DMS 273 (cell line): ENCODE measurements around the gene ADGRE2.
A peak's percentile ranks its signal among the peaks of the same experiment; 100 is the strongest.

ENCODE experiments used
- DNase-seq: peaks from one replicate; lab custom pipeline; 2025; ENCODE audit not compliant: unreplicated experiment; lab: John Stamatoyannopoulos, UW

ADGRE2 gene

DNA sequence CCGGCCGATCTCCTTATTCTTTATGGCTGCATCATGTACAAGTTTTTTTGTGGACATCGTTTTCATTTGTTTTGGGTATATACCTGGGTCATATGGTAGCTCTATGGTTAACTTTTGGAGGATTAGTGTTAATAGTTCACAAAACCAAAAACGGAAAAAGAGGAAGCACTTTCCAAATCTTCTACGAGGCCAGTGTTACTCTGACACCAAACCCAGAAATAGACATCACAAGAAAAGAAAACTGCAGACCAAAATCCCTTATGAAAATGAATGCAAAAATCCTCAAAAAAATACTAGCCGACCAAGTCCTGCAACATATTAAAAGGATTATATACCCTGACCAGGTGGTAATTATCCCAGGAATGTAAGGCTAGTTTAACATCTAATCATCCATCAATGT, 29.8 kb downstream of the ADGRE2 start:
- DNase-seq: no peak

DNA sequence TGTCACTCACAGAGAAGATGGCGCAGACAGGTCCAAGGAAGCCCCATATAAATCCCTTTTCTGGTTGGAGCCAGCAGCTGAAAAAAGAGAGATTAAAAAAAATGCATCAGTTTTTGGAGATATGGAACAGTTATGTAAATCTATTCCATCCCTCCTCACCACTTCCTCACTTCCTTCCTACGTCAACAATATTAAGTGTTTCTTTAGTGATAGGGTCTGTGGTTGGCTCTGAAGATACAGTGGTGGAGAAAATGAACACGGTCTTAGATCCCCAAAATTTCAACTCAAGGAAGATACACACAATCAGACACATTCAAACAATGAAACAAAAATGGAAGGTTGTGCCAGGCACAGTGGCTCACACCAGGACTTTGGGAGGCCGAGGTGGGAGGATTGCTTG, 31.5 kb downstream of the ADGRE2 start:
- DNase-seq: no peak

DNA sequence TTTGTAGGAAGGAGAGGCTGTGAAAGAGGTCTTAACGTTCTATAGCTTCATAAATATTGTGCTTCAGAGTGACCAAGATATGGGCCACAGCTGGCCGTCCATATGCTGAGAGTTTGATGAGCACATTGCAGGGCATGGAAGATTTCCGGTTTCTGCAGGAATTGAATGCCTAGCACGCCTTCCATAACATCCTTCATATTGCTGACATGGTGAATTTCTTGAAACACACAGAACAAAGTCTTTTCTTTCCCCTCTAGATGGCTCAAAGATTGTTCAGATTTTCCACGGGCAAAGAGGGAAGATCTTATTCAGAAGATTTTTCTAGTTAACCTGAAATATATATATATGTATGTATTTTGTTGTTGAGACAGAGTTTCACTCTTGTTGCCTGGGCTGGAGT, 42.4 kb downstream of the ADGRE2 start:
- DNase-seq: no peak

DNA sequence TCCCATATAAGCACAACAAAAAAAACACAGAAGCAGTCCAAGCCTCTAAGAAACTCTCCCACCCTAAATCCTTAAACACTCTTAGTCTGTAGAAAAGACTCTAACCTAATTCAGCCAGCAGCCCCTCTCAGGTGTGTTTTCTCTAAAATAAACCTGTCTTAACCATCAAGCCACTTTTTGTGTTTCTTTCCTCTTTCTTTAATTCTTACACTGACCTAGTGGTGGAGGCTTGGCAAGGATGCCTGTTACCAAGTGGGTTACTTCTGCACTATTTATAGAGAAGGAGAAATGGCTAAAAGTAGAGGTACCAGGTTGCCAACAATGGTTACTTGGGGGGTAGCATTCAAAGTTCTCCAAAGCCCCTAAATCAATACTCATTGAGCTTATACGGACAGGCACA, 44.8 kb downstream of the ADGRE2 start:
- DNase-seq: no peak

DNA sequence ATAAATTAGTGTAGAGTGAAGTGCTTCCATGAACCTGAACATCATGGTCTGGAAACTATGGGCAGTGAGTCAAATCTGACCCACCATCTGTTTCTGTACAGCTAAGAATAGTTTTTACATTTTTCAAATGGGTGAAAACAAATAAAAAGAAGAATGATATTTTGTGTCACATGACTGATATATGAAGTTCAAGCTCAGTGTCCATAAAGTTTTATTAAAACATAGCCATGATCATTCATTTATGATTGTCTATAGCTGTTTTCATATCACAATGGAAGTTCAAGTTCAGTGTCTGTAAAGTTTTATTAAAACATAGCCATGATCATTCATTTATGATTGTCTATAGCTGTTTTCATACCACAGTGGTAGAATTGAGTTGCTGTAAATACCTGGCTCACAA, 45.9 kb downstream of the ADGRE2 start:
- no peak for DNase-seq

DNA sequence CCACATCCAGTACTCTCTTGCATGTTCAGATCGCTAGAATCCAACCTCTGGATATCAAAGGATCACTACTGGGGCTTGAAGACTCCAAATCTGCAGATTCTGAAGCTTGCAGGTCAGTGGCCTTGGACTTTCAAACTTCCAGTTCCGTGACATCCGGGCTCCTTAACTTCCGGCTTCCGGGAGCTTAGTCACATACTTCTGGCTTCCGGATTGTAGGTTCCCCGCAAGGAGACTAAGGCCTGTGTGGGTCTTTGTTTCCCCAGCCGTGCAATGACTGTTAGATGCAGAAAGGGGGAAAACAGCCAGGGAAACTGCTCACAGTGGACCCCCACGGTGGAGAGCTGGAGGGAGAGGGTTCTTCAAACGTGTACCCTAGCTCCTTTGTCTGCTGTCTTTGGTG, 47.2 kb downstream of the ADGRE2 start:
- no peak for DNase-seq

DNA sequence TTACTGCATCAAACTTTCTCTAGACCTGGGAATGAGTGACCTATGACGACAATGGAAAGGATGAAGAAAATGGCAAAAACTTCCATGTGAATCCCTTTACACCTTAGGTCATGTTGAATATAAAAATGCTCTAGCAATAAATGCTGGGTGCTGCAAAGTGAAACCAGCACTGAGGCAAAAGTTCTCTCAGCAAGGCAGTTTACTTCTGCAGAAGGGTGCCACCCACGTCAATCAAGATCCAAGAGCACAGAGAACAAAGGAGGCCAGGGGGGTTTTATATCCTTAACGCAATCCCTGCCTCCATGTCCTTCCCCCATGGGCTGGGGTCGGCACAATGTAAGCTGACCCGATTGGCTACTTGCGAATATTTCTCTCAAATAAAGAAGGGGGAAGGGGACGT, 49.8 kb downstream of the ADGRE2 start:
- DNase-seq: no peak

DNA sequence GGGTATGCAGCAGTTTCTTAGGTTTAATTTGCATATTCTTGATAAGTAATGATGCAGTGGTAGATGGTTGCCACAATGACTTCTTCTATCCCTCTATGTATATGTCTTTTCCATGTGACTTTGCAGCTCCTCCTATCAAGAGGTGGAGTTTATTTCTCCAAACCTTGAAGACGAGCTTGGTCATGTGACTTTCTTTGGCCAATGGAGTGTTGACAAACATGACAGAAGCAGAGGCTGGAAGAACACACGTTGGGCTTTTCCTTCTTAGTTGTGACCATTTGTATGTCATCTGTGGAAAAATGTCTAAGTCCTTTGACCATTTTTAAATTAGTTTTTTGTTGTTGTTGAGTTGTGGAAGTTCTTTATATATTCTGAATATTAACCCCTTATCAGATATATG, 56.2 kb downstream of the ADGRE2 start:
- DNase-seq: no peak

DNA sequence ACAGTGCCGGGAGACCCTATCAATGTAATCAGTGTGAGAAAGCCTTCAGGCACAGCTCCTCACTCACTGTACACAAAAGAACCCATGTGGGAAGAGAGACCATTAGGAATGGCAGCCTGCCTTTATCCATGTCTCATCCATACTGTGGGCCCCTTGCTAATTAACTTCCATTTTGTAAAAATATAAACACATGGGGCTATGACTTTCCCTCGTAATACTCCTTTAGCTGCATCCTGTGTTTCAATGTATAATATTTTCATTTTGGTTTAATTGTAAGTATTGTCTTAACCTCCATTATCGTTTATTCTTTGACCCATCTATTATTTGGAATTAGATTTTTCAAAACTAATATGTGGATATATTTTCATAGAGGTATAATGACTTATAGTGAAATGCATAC, 59.2 kb downstream of the ADGRE2 start:
- DNase-seq: no peak

DNA sequence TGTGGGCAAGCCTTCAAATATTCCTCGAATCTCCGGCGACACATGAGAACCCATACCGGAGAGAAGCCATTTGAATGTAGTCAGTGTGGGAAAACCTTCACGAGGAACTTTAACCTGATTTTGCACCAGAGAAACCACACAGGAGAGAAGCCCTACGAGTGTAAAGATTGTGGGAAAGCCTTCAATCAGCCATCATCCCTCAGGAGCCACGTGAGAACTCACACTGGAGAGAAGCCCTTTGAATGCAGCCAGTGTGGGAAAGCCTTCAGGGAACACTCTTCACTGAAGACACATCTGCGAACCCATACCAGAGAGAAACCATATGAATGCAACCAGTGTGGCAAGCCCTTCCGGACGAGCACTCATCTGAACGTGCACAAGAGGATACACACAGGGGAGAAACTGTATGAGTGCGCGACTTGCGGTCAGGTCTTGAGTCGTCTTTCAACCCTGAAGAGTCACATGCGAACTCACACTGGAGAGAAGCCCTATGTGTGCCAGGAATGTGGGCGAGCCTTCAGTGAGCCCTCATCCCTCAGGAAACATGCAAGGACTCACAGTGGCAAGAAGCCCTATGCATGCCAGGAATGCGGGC, 59.7 kb downstream of the ADGRE2 start:
- no peak for DNase-seq

DNA sequence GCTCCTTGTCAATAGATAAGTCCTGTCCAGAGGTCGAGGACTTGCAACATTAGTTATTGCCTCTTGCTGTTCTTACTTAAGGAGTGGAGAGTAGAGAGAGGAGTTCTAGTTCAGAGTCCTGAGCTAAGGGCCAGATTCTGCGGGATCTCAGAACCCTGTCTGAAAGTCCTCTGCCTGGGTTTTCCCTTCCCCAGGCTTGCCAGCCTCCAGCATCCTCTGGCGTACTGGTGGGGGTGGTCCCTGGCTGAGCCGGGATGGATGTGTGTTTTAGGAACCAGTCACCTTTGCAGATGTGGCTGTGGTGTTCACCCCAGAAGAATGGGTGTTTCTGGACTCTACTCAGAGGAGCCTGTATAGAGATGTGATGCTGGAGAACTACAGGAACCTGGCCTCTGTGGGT, 62.5 kb downstream of the ADGRE2 start:
- no peak for DNase-seq

DNA sequence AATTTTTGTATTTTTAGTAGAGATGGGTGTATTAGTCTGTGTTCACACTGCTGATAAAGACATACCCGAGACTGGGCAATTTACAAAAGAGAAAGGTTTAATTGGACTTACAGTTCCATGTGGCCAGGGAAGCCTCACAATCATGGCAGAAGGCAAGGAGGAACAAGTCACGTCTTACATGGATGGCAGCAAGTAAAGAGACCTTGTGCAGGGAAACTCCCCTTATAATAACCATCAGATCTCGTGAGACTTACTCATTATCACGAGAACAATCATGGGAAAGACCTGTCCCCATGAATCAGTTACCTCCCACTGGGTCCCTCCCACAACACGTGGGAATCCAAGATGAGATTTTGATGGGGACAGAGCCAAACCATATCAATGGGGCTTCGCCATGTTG, 73.9 kb downstream of the ADGRE2 start:
- no peak for DNase-seq

DNA sequence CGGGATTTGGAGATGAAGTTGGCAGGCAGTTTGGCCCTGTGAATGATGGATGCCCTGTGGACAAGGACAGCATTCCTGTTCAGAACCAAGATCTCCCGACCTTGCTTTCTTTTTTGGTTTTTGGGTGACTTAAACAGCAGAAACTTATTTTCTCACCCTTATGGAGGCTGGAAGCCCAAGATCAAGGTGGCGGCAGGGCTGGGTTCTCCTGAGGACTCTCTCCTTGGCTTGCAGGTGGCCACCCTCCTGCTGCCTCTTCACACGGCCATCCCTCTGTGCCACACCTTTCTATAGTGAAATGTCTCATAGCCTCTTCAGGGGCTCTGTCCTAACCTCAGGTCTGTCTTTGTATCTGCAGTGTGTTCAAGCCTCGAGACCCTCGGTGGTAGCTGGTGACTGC, 74.5 kb downstream of the ADGRE2 start:
- DNase-seq: no peak

DNA sequence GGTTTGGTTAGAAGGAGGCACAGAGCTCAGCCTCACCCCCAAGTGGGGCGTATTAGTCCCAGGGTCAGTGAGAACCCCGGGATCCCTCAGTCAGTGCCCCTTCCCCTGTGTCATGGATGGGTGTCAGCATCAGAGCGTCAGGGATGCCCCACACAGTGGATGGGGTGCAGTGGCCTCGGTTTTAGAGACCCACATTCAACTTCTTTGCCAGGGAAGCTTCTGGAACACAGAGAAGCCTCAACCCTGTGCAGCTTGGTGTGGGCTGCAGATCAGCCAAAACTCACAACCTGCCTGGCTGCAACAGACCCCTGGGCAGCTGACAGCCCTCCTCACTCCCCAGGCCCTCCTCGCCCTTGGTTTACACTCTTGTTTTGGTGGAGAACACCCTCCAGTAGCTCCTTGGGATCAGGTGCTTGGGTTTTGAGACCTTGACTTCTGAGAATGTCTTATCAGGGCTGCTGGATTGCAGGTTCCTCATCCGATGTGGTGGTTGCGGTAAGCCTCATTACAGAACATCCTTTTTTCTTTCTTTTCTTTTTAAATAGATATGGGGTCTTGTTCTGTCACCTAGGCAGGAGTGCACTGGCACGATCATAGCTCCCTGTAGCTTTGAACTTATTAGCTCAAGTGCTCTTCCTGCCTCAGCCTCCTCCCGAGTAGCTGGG, 77.5 kb downstream of the ADGRE2 start:
- no peak for DNase-seq

DNA sequence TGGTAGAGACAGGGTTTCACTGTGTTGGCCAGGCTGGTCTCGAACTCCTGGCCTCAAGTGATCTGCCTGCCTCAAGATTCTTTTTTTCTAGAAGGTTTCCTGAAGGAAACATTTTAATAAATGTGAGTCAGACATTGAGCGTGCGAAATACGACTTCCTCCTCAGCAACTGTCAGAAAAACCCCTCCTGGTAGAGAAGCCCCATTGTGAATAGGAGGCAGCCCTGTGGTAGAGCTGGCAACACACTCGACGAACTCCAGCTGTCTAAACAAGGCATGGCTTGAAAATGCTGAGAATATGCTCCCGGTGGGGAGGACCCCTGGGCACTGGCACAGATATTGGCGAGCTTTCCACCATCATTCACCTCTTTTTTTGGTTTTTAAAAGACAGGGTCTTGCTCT, 78.7 kb downstream of the ADGRE2 start:
- no peak for DNase-seq

DNA sequence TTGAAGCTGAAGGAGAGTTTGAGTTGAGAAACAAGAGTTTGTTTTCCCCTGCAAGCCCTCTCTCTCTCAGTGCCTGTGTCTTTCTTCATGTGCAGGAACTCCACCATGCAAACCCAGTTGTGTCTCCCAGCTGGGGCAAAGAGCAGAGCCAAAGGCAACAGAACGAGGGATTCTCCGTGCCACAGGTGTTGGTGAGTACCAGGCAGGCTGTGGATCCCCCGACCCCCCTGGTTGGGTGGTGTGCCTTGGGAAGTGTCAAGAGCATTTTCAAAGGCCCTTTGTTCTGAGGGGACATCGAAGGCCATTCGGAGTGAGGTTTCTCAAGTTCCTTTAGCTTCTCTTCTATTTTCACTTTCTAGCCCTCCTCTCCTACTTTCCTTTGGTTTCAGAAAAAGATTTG, 82.9 kb downstream of the ADGRE2 start:
- DNase-seq: no peak

DNA sequence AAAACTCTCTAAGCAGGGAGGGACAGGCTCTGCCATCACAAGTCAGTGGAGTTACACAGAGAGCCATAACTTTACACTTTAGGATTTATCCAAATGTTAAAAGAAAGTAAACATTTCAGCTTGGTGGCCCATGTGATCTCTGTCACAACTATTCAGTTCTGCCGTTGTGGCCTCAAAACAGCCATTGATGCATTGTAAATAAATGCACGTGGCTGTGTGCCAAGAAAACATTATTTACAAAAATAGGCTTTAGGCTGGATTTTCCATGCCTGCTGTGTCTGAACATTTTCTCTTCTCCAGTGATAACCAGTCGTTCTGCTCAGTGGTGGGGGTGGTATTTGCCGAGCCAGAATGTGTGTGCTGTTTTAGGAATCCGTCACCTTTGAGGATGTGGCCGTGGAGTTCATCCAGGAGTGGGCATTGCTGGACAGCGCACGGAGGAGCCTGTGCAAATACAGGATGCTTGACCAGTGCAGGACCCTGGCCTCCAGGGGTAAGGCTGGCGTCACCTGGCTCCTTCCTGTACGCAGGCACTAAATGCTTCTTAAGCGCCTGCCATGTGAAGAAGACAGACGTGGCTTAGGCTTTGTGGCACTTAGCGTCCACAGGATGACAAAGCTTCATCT, 83.6 kb downstream of the ADGRE2 start:
- no peak for DNase-seq

DNA sequence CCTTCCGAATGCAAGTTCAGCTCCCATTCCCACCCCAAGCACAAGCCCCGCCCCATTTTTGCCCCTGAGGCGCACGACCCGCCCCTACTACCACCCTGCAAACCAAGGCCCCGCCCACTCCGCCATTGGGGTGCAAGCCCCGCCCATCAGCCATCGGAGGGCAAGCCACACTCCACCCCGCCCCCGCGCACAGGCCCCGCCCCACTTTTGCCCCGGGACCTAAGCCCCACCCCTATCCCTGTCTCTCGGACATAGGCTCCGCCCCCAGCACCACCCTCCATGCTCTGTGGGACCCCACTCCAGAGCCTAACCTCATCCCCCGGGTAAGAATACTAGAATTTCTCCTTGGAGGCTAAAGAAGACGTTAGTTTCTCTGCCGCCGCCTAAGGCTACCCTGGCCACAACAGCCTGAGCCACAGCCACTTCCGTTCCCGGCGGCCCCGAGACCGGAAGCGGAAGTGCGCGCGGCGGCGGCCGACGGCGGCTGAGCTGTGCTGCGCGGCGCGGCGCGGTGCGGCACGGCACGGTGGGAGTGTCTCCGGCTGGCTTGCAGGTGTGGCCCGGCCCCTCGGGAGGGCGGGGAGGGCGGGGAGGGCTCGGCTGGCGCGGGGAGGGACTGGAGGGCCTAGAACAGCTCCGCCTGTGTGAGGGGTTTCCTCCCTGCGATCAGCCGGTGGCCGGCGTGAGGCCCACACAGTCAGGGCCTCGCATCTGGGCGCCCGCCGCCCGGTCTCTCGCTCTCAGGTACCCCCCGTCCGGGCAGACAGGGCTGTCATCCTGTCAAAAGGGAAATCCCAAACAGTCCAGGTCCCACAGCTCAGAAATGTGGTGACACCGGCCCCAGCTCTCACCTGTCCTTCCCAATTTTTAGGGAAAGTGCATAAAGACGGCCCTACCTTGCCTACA, 88.5 kb downstream of the ADGRE2 start, which contains the start of gene ZNF333:
TSS of gene ZNF333 (plus strand) at position 451 of the 906 bp plus-strand sequence. CDS start 3,444 bp downstream, outside the sequence.
- DNase-seq: peak; percentile 97

DNA sequence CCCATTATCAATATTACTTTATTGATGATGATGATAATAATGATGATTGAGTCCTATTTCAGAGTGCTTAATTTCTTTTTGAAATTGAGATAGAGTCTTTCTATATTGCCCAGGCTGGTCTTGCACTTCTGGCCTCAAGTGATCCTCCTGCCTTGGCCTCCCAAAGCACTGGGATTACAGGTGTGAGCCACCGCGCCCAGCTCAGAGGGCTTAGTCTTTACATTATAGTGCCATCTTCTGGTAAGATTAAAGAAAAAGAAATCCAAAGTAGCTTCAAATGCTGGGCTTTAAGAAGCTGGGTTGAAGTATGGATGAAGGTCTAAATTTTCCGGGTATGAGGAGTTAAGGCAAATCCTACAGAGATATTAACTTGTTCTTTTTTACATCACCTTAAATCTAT, 91.9 kb downstream of the ADGRE2 start:
- peak; percentile 55 for DNase-seq

DNA sequence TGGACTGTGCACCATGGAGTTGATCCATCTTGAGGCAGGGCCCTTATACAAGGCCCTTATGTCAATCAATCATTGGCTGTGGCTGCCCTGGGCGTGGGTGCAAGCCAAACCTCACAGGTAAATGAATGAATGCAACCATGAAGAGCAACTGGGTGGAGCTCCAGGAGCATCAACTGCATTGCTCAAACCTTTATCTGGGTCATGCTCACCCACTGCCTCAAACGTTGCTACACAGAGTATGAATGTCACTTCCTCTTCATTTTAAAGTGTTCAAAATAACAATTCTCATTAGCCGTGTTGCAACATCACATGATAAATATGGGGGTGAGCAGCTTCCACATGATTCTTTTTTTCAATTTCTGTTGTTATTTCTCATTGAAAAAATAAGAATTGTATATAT, 94.9 kb downstream of the ADGRE2 start:
- DNase-seq: no peak
